G401 (cell line): ENCODE results near the gene ANKRD18B. TPM values are rescaled to one million over a fixed set of nuclear protein-coding genes. Genes with fewer than 3 reads are reported as not detected.
A peak's percentile ranks its signal among the peaks of the same experiment; 100 is the strongest.
"Not testable (repeated sequence)": the region's sequence is repeated elsewhere in the genome, so short reads cannot be mapped to it uniquely, and the experiment has no call there.

Experiments used
- DNase-seq: peaks from one replicate; pipeline ENCODE4 v3.0.0-alpha.2; 2015; ENCODE audit warnings: low spot score
- in situ Hi-C: cut with HindIII; loops from 2 replicates; pipeline ENCODE4 v1.10.0; 2016; ENCODE audit warnings: low sequenced_read_pairs, mixed read lengths
- total RNA-seq: library from RNA; depleted of rRNA; stranded (reverse); fragments of >200 nt; shearing (Covaris generic); gene quantifications from 2 replicates; pipeline ENCODE4 v1.2.3, GENCODE V29; 2014; rRNA removed

ANKRD18B gene
- total RNA-seq = 3.2 and 20.1 TPM in 2 replicates

- in situ Hi-C loops = not testable (repeated sequence)
- peak; percentile 76 for DNase-seq
These were observed at the start of gene ANKRD18B for GRCh38 chr9:33523397-33524305. ANKRD18B (plus strand) TSS chr9:33524251; CDS start chr9:33524490, 239 bp downstream.

- DNase-seq = no peak
- in situ Hi-C loops = no loop called here
These were observed 48.7 kb upstream of the ANKRD18B start for GRCh38 chr9:33475357-33475756.

- DNase-seq = no peak
- in situ Hi-C loops = no loop called here
These were observed 47.5 kb upstream of the ANKRD18B start for GRCh38 chr9:33476503-33476902.

GRCh38 chr9:33480106-33480505 lies 43.9 kb upstream of the ANKRD18B start:
- in situ Hi-C loops = no loop called here
- no peak for DNase-seq

- in situ Hi-C loops = no loop called here
- no peak for DNase-seq
These were observed 43.1 kb upstream of the ANKRD18B start for GRCh38 chr9:33480976-33481375.

- DNase-seq, in situ Hi-C loops: not testable (repeated sequence)
These were observed 38.7 kb upstream of the ANKRD18B start for GRCh38 chr9:33485312-33485711.

GRCh38 chr9:33489066-33489465 lies 35.0 kb upstream of the ANKRD18B start:
- no peak for DNase-seq
- in situ Hi-C loops = no loop called here

- in situ Hi-C loops, DNase-seq: not testable (repeated sequence)
These were observed 30.2 kb upstream of the ANKRD18B start for GRCh38 chr9:33493819-33494218.

GRCh38 chr9:33498387-33498786 lies 25.7 kb upstream of the ANKRD18B start:
- in situ Hi-C loops = no loop called here

GRCh38 chr9:33506626-33507370 lies 17.3 kb upstream of the ANKRD18B start:
- in situ Hi-C loops = no loop called here
- no peak for DNase-seq

More at GRCh38 chr9:33498387-33498786, 25.7 kb upstream of the ANKRD18B start:
- DNase-seq = no peak

GRCh38 chr9:33510262-33511183 lies 13.5 kb upstream of the ANKRD18B start:
- in situ Hi-C loops = no loop called here
- peak; percentile 79 for DNase-seq

- in situ Hi-C loops, DNase-seq: not testable (repeated sequence)
These were observed 12.9 kb upstream of the ANKRD18B start for GRCh38 chr9:33511184-33511517.

- in situ Hi-C loops = not testable (repeated sequence)
These were observed 11.5 kb upstream of the ANKRD18B start for GRCh38 chr9:33512535-33512934.

GRCh38 chr9:33515342-33515995 lies 8.6 kb upstream of the ANKRD18B start:
- DNase-seq, in situ Hi-C loops: not testable (repeated sequence)

More at GRCh38 chr9:33512535-33512934, 11.5 kb upstream of the ANKRD18B start:
- DNase-seq = not testable (repeated sequence)

GRCh38 chr9:33516397-33516796 lies 7.7 kb upstream of the ANKRD18B start:
- in situ Hi-C loops, DNase-seq: not testable (repeated sequence)

- in situ Hi-C loops = no loop called here
- DNase-seq = peak; percentile 76
These were observed 6.7 kb upstream of the ANKRD18B start for GRCh38 chr9:33517373-33517772.

GRCh38 chr9:33517934-33518577 lies 6.0 kb upstream of the ANKRD18B start:
- DNase-seq, in situ Hi-C loops: not testable (repeated sequence)

GRCh38 chr9:33521861-33522260 lies 2.2 kb upstream of the ANKRD18B start:
- peak; percentile 64 for DNase-seq
- in situ Hi-C loops = not testable (repeated sequence)
